ENCODE results near the gene UVSSA. TPM values are rescaled to one million over a fixed set of nuclear protein-coding genes. Genes with fewer than 3 reads are reported as not detected.

UVSSA gene
- total and polyA plus RNA-seq, 9 of the 15 experiments (the other 6 are each of a cell fraction or from before 2014, with no cell fraction given), result 0.21 to 14.6 (median 3.3) TPM

GRCh38 chr4:1346781-1347409, at the start of gene UVSSA (continued):
- TF ChIP-seq ARID4B (CRISPR knock-in tag; IDR thresholded peaks at IDR 0.05), result no peak; the same call in 1 of the 2 replicates
- TF ChIP-seq EGR1 (conservative IDR thresholded peaks at IDR 0.05), result peak; percentile 79
- TF ChIP-seq TEAD1 (CRISPR knock-in tag; IDR thresholded peaks at IDR 0.05), result peak in 1 of 2 experiments; percentile 65; a peak in 1 of 4 replicates
- TF ChIP-seq NCOA4 (IDR thresholded peaks at IDR 0.05; ENCODE audit: partially characterized antibody), result no peak
- no peak for TF ChIP-seq SAFB2 (IDR thresholded peaks at IDR 0.05; ENCODE audit: borderline replicate concordance, low read depth, low read length, severe bottlenecking)
- no peak for TF ChIP-seq NFATC3 (IDR thresholded peaks at IDR 0.05)
- TF ChIP-seq ZBTB26 (CRISPR knock-in tag; IDR thresholded peaks at IDR 0.05), result no peak
- no peak for TF ChIP-seq PTRF (tag; IDR thresholded peaks at IDR 0.05)
- TF ChIP-seq E2F8 (IDR thresholded peaks at IDR 0.05; ENCODE audit: low read depth, partially characterized antibody), result peak; percentile 61
- TF ChIP-seq ZNF766 (CRISPR knock-in tag; conservative IDR thresholded peaks at IDR 0.05), result no peak
- peak; percentile 63; the same call in 1 of the 2 replicates for TF ChIP-seq THAP12 (CRISPR knock-in tag; IDR thresholded peaks at IDR 0.05)
- no peak for TF ChIP-seq HOXB6 (CRISPR knock-in tag; IDR thresholded peaks at IDR 0.05; ENCODE audit: borderline replicate concordance)
- no peak for TF ChIP-seq RFX5 (IDR thresholded peaks at IDR 0.05; ENCODE audit: low read depth, low read length)
- TF ChIP-seq ZNF398 (CRISPR knock-in tag; IDR thresholded peaks at IDR 0.05), result no peak

Data from K562 (cell line).